Psoas muscle (tissue), 8 donors: Measurements from ENCODE around the gene AHCY. TPM values are rescaled to one million over a fixed set of nuclear protein-coding genes. Genes with fewer than 3 reads are reported as not detected.

Source experiments
- ATAC-seq, 4 donors: fragments of 200-7000 bp; cut with Tn5 transposase; one replicate each; pipeline ENCODE4 v1.9.1; 2020; ENCODE audit warnings: moderate library complexity in 3 of 4, mild to moderate bottlenecking in 2 of 4
- DNase-seq, 2 donors: peaks; one replicate each; pipeline ENCODE4 v3.0.0-alpha.2; 2020
- H3K27ac ChIP-seq: fragments of 200-600 bp; one replicate; pipeline ENCODE4 v1.8.0; 2022
- H3K27me3 ChIP-seq, 3 donors: fragments of 200-600 bp in 1 of 3; one replicate each; pipeline versions ENCODE4 v1.6.1 to v1.8.0; 2013 to 2022; ENCODE audit warnings: low read length in 2 of 3, mild to moderate bottlenecking in 2 of 3, moderate library complexity in 1 of 3; ENCODE audit not compliant: insufficient read depth in 3 of 3
- H3K36me3 ChIP-seq, 2 donors: fragments of 200-600 bp in 1 of 2; one replicate each; pipeline versions ENCODE4 v1.6.1 to v1.8.0; 2013 to 2022; ENCODE audit warnings: low read depth in 1 of 2, mild to moderate bottlenecking in 1 of 2, moderate library complexity in 1 of 2; ENCODE audit not compliant: insufficient read depth in 1 of 2
- H3K4me1 ChIP-seq: fragments of 200-600 bp; one replicate; pipeline ENCODE4 v1.8.0; 2022
- H3K4me3 ChIP-seq: fragments of 200-600 bp; one replicate; pipeline ENCODE4 v1.8.0; 2022; ENCODE audit warnings: mild to moderate bottlenecking
- H3K9me3 ChIP-seq: fragments of 200-600 bp; one replicate; pipeline ENCODE4 v1.8.0; 2022
- WGBS, 3 donors: extraction: QIAGEN DNeasy Blood & Tissue Kit; methylation state at CpG; one replicate each; pipeline versions ENCODE4 v1.1.6 to v1.1.7; 2013; 5-methylcytosine and 5-hydroxymethylcytosine counted together
- intact Hi-C, 2 donors: fragments of 100-400 bp; cut with DNase I; formaldehyde crosslinking; loops; one replicate each; pipeline versions ENCODE4 v1.11.0 to v1.14.2; 2022
- polyA plus RNA-seq, 3 donors: library from polyadenylated mRNA; stranded (reverse); fragments of 200-250 nt; gene quantifications; one replicate each; pipeline ENCODE4 v1.2.3, GENCODE V29; 2013
- total RNA-seq, 4 donors: library from RNA; stranded (reverse); fragmentation: NEBNext Ultra II Directional in 2 of 4; extraction: Animal tissue kit (Norgen Biotek cat#: 25700) in 2 of 4; gene quantifications; one replicate each; pipeline versions ENCODE4 v1.2.1 to v1.2.4, GENCODE V29; 2021 to 2023
- TF ChIP-seq, protein P1 (sequence below): fragments of 200-600 bp; IDR thresholded peaks from one replicate; pipeline ENCODE4 v1.8.0; 2022; ENCODE audit warnings: antibody characterized with exemption
- donor health status: healthy with polysubstance abuse.
- donor health status: DM: no; HTN: no; CAD: no; lungs with moderate emphysema.
- donor health status: Bipolar disorder and iron deficiency.
- donor health status: healthy.
- donor health status: DM: yes; HTN: yes; CAD: no.
- donor health status: DM: no; HTN: no; CAD: no.
- donor health status: DM: no; HTN: no; CAD: no.
- donor health status: DM: yes; HTN: yes; CAD: no.

The AHCY gene
- total and polyA plus RNA-seq, 7 donors, result 56.2 to 128 (median 89.6) TPM

DNA sequence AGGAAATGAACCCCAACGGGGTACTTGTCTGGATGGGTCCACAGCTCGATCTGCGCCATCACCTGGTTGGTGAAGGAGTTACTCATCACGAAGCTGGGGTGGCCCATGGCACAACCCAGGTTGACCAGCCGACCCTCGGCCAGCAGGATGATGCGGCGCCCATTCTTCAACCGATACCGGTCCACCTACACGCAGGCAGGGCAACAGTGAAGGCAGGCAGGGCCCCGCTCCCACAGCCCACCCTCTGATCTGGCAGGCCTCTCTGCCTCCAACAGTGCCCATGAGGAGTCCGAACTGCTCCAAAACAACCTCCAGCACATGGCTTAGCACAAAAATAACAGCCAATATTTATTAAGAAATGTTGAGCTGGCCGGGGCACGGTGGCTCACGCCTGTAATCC is 17.7 kb downstream of the AHCY start:
- no peak overlapping the region for H3K4me3 ChIP-seq
- TF ChIP-seq, protein P1, sequence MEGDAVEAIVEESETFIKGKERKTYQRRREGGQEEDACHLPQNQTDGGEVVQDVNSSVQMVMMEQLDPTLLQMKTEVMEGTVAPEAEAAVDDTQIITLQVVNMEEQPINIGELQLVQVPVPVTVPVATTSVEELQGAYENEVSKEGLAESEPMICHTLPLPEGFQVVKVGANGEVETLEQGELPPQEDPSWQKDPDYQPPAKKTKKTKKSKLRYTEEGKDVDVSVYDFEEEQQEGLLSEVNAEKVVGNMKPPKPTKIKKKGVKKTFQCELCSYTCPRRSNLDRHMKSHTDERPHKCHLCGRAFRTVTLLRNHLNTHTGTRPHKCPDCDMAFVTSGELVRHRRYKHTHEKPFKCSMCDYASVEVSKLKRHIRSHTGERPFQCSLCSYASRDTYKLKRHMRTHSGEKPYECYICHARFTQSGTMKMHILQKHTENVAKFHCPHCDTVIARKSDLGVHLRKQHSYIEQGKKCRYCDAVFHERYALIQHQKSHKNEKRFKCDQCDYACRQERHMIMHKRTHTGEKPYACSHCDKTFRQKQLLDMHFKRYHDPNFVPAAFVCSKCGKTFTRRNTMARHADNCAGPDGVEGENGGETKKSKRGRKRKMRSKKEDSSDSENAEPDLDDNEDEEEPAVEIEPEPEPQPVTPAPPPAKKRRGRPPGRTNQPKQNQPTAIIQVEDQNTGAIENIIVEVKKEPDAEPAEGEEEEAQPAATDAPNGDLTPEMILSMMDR, result no peak
- ATAC-seq, result no peak
- H3K27ac ChIP-seq, result no peak overlapping the region
- peak in 1 of 2 donors; percentile 49 for DNase-seq
- H3K36me3 ChIP-seq, result peaks cover 12 to 96% of the 10 kb centered on the region in 2 donors
- no peaks in the 10 kb centered on the region for H3K4me1 ChIP-seq
- WGBS, 3 donors, result 94 to 99% (median 95%) methylated on average over 16 of the region's 16 CpGs
- no peaks in the 10 kb centered on the region for H3K9me3 ChIP-seq
- no peaks in the 10 kb centered on the region for H3K27me3 ChIP-seq
- intact Hi-C loops, result no loop called here

DNA sequence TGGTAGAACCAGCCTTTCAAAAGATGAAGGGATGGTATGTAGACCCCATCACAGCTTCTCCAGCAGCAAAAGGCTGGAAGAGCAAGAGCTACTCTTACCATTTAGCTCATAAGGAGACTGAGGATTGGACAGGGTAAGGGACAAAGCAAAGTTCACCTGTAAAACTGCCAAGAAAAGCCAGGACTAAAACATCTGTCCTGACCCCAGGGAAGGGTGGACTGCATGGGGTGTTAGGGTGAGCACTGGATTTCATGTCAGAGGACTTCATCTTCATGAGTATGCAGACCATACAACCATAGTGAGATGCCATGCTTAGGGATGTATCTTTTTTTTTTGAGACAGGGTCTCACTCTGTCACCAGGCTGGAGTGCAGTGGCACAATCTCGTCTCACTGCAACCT is 19.3 kb downstream of the AHCY start:
- TF ChIP-seq, protein P1, result no peak
- H3K36me3 ChIP-seq, result peaks cover 12 to 95% of the 10 kb centered on the region in 2 donors
- intact Hi-C loops, result no loop called here

DNA sequence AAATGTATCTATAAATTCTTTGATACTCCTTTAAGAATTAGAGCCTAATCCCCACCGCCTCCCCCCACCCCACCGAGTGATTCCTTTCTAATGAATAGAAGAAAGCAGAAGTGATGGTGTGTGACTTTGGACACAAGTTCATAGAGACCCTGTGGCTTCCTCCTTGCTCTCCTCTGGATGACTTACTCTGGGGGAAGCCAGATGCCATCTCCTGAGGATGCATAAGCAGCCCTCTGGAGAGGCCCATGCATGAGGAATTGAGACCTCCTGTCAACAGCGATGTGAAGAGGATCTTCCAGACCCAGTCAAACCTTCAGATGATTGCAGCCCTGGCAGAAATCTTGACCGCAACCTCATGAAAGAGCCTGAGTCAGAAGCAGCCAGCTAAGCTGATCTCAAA is 21.1 kb downstream of the AHCY start:
- intact Hi-C loops, result no loop called here
- H3K36me3 ChIP-seq, result peaks cover 12 to 93% of the 10 kb centered on the region in 2 donors
- WGBS, 3 donors, result 90 to 92% (median 90%) methylated on average over 4 of the region's 4 CpGs

More for the DNA sequence above, 19.3 kb downstream of the AHCY start:
- DNase-seq, result no peak
- H3K9me3 ChIP-seq, result no peaks in the 10 kb centered on the region
- no peak overlapping the region for H3K27ac ChIP-seq
- no peaks in the 10 kb centered on the region for H3K4me1 ChIP-seq
- no peaks in the 10 kb centered on the region for H3K27me3 ChIP-seq
- H3K4me3 ChIP-seq, result no peak overlapping the region
- WGBS, 3 donors, result 95 to 100% (median 98%) methylated on average over 1 of the region's 1 CpG
- ATAC-seq, result no peak

DNA sequence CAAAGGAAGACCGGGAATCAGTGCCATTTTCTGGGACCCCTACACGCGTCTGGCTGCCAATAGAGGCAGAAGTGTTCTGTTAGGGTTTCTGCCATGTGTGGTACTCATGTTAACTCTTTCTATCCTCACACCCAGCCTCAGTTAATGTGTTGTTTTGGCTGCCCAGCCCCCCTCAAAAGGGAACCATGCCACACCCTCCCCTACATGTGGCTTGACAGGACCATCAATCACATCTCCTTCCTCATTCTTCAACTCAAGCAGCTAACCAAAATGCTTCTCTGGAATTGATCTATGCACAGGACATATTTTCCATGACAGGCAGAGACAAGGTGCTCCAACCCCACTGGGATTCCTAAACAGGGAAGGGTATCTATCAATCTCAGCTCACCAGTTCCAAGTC is 22.0 kb downstream of the AHCY start:
- WGBS, 3 donors, result 81 to 92% (median 88%) methylated on average over 3 of the region's 3 CpGs
- ATAC-seq, result no peak
- peaks cover 12 to 96% of the 10 kb centered on the region in 2 donors for H3K36me3 ChIP-seq
- no peaks in the 10 kb centered on the region for H3K9me3 ChIP-seq
- H3K27ac ChIP-seq, result no peak overlapping the region
- no peak for DNase-seq
- intact Hi-C loops, result no loop called here
- H3K4me3 ChIP-seq, result no peak overlapping the region
- H3K27me3 ChIP-seq, result no peaks in the 10 kb centered on the region
- H3K4me1 ChIP-seq, result no peaks in the 10 kb centered on the region
- TF ChIP-seq, protein P1, result no peak

More for the DNA sequence above, 21.1 kb downstream of the AHCY start:
- Histone ChIP-seq H3K9me3 (no peaks in the 10 kb centered on the region), H3K4me3 (no peak overlapping the region), H3K4me1 (no peaks in the 10 kb centered on the region), H3K27me3 (no peaks in the 10 kb centered on the region), H3K27ac (no peak overlapping the region)
- TF ChIP-seq, protein P1, result no peak
- ATAC-seq (no peak), DNase-seq (no peak)

DNA sequence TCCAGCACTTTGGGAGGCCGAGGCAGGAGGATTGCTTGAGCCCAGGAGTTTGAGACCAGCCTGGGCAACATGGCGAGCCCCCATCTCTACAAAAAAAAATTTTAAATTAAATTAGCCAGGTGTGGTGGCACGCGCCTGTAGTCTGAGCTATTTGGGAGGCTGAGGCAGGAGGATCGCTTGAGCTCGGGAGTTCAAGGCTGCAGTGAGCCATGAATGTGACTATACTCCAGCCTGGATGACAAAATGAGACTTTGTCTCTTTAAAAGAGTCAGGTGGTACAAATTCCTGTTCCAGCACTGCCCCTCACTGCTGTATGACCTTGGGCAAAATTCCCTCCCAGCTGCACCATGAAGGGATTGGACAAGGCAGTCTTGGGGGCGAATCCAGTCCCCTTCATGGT is 28.5 kb downstream of the AHCY start:
- intact Hi-C loops, result no loop called here
- WGBS, 3 donors, result 95 to 97% (median 96%) methylated on average over 7 of the region's 7 CpGs
- Histone ChIP-seq H3K27ac (no peak overlapping the region), H3K9me3 (no peaks in the 10 kb centered on the region), H3K4me3 (no peak overlapping the region), H3K36me3 (peaks cover 3 to 69% of the 10 kb centered on the region in 2 donors), H3K27me3 (no peaks in the 10 kb centered on the region), H3K4me1 (no peaks in the 10 kb centered on the region)
- TF ChIP-seq, protein P1, result no peak
- no peak for DNase-seq
- no peak for ATAC-seq
